Measurements from ENCODE around the gene CA12. TPM values are rescaled to one million over a fixed set of nuclear protein-coding genes. Genes with fewer than 3 reads are reported as not detected.
"Not testable (repeated sequence)": the region's sequence is repeated elsewhere in the genome, so short reads cannot be mapped to it uniquely, and the experiment has no call there.

CA12 gene
- polyA plus RNA-seq (2012; ENCODE audit: insufficient read depth, insufficient read length) = 0.38 TPM

DNA sequence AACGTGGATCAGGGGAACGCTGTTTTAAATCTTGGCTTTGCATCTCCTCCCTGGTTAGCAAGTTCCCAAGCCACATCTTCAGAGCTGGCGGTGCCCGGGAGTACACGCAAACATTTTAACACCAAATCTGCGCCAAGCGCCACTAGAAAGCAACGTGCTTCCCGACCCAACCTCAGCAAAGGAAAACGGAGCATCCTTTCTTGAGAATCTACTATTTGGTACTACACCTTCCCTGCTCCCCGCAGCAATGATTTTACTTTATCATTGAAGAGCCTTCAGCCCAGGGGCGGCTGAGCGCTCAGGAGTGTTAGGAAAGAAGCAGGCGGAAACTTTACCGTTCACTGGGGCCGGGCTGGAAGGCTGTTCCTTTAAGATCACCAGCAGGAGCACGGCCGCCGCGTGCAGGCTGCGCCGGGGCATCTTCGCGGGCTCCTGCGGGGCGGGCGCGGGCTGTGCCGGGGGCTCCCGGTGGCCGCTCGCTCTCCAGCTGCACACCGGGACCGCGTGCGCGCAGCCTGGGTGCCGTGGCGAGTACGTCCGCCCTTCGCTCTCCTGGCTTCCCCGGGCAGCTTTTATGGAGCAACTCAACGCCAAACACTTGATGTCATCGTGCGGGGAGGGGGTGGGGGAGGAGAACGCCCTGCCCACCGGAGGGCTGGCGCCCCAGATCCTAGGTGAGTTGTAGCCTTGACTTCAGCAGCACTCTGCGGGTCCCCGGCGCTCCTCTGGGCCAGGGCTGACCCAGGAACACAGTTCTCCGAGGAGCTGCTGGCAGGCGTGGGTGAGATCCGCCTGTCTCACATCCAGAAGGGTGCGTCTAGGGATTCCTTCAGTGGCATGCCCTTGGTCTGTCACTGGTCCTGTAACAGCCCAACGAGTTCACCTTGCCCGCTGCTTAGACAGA is at the start of gene CA12:
Gene CA12 (minus strand): TSS at position 546 of the 904 bp plus-strand sequence. CDS start 126 bp downstream, at position 420.
- DNase-seq (ENCODE audit: low read depth, low spot score) = no peak
- no peak within 1 kb of the TSS for H3K4me3 ChIP-seq (ENCODE audit: low read length)

DNA sequence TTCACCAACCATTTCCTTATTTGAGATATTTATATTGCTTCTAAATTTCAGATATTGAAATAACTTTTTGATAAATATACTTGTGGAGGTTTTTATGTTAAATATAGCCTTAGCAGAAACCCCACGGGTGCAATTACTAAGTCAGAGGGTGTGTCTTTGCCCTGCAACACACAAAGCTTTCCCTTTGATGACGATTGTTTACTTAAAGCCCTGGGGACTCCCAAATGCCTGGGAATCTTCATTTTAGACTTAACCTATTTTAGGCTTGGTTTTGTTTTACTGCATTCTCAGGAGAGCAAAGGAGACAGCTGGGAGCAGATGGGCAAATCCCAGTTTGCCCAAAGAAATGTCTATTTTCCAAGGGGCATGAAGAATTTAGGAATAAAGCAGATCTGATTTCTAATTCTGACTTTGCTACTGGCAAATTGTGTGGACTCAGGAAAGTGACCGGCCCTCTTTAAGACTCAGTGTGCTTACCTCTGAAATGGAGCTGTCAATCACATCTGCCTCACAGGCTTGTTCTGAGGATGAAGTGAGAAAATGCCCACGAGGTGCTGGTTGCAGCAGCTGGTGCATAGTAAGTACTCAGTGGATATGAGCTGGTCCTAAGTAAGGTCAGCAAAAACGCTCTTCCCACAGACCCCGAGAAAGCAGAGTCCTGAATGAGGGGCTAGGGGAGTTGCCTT is 49.3 kb upstream of the CA12 start:
- DNase-seq (ENCODE audit: low read depth, low spot score) = no peak
- no peak overlapping the region for H3K4me3 ChIP-seq (ENCODE audit: low read length)

DNA sequence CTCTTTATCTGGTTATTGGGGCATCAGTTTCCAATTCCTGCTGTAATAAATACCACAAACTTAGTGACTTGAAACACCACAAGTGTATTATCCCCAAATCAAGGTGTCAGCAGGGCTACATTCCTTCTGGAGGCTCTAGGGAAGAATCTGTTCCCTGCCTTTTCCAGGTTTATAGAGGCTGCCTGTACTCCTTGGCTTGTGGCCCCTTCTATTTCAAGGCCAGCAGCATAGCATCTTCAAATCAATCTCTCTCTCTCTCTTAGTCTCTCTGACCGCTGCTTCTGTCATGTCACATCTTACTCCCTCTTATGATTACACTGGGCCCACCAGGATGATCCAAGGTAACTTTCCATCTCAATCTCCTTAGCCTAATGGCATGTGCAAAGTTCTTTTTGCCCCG is 44.9 kb upstream of the CA12 start:
- no peak overlapping the region for H3K4me3 ChIP-seq (ENCODE audit: low read length)
- no peak for DNase-seq (ENCODE audit: low read depth, low spot score)

DNA sequence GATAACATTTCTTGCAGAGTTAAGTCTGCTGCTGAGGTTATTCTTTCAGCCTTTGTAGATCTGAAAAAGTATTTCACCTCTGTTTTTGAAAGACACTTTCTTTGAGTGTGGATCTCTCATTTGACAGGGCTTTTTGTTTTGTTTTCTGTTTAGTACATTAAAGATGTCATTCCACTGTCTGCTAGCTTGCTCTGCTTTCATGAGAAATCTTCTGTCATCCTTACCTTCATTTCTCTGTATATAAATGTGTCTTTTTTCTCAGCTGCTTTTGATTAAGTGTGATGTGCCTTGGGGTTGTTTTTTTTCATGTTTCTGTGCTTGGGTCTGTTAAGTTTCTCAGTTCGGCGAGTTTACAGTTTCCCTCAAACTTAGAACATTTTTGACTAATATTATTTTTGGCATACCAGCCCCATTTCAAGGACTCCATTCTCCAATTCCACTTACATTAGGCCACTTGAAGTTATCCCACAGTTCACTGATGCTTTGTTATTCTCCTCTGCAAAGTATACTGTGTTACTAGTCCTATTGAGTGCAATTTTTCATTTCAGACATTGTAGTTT is 43.9 kb upstream of the CA12 start:
- no peak overlapping the region for H3K4me3 ChIP-seq (ENCODE audit: low read length)
- DNase-seq (ENCODE audit: low read depth, low spot score) = no peak

DNA sequence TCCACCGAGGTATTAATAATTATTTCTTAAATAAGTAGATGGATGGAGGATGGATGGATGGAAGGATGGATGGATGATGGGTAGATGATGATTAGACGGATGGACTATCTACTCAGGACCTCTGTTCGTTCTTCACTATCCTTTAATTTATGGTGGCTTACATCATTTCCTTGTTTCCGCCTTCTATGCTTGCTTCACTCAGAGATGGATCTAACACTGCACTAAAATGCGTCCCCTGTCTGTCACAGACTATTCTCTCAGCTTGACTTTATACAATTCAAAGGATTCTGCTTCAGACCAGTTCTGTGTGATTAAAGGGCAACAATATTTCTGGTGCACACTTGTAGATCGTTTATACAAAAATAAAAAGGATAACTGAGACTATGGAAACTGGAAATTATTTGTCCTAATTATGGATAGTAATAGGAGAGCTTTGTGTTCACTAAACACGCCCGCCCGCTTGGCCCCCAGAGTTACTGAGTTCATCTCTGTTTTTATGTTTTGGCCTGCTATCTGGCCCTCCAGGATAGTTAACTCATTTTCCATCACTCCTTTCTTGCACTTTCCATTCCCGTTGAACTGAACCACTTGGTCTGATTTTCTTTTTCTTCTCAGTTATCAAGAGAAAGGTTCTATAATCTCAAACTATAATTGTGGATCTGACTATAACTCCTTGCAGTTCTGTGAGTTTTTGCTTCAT is 41.4 kb upstream of the CA12 start:
- DNase-seq (ENCODE audit: low read depth, low spot score) = no peak
- H3K4me3 ChIP-seq (ENCODE audit: low read length) = no peak overlapping the region

DNA sequence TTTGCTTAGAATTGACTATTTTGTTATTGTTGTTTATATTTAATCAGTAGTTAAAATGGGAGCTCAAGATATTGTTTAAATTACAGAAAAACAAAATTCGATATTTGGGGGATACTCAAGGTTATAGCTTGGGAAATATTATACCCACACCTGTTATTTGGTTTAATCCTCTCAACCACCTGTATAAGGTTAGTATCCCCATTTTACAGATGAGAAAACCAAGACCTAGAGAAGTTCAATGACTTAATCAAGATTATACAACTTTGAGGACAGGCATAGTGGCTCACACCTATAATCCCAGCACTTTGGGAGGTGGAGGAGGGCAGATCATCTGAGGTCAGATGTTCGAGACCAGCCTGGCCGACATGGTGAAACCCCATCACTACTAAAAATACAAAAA is 39.8 kb upstream of the CA12 start:
- no peak for DNase-seq (ENCODE audit: low read depth, low spot score)
- H3K4me3 ChIP-seq (ENCODE audit: low read length) = no peak overlapping the region

DNA sequence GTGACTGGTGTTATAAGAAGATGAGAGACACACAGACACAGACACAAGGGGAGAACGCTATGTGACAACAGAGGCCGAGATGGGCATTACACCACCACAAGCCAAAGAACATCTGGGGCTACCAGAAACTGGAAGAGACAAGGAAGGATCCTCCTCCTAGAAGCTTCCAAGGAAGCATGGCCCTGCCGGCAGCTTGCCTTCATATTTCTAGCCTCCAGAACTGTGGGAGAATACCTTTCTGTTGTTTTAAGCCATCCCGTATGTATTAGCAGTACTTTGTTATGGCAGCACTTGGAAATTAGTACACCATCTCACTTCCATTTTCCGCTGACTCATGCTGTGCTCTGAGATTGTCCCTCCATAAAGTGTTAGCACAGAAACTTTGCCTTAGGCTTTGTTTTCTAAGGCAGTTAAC is 38.7 kb upstream of the CA12 start:
- no peak for DNase-seq (ENCODE audit: low read depth, low spot score)

DNA sequence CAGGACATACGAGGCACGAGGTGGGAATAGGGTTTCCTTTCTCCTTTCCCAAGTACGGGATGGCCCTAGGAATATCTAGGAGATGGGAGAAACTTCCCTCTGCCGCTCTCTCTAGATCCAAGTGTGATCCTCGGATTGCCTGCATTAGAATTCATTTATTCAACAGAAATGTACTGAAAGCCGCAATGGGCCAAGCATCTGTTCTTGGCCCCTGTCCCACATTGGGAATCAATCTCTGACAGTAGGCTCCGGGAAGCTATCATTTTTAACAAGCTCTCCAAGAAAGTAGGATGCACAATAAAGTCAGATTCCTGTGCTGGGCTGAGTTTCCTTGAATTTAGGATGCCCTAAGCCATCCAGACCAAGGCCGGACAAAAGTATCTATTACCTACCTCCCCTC is 37.2 kb upstream of the CA12 start:
- no peak overlapping the region for H3K4me3 ChIP-seq (ENCODE audit: low read length)
- DNase-seq (ENCODE audit: low read depth, low spot score) = no peak

More for the DNA sequence above, 38.7 kb upstream of the CA12 start:
- no peak overlapping the region for H3K4me3 ChIP-seq (ENCODE audit: low read length)

DNA sequence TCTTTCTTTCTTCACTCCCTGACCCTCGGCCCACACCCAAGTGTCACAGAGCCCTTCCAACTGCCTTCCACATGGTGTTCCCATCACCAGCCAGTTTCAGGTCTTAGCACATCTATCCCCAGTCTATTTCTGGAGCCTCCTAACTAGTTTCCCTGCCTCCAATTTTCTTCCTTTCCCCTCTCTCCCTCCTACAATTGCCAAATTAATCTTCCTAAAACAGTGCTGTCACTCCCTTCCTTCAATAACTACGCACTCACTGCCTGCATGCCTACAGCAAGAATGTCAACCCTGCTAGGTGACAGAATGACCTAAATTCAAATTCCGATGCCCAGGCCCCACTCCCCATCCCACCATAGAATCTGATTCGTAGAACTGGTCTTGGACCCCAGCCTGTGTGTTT is 36.1 kb upstream of the CA12 start:
- no peak for DNase-seq (ENCODE audit: low read depth, low spot score)

DNA sequence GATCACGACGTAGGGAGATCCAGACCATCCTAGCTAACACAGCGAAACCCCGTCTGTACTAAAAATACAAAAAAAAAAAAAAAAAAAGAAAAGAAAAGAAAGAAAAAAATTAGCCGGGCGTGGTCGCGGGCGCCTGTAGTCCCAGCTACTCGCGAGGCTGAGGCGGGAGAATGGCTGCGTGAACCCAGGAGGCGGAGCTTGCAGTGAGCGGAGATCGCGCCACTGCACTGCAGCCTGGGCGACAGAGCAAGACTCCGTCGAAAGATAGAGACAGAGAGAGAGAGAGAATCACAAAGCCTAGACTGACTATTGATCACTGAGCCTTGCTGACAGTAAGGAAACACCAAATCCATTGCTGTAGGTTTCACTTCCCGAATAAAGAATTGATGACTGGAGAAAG is 35.6 kb upstream of the CA12 start:
- DNase-seq (ENCODE audit: low read depth, low spot score); H3K4me3 ChIP-seq (ENCODE audit: low read length): not testable (repeated sequence)

More for the DNA sequence above, 36.1 kb upstream of the CA12 start:
- no peak overlapping the region for H3K4me3 ChIP-seq (ENCODE audit: low read length)

DNA sequence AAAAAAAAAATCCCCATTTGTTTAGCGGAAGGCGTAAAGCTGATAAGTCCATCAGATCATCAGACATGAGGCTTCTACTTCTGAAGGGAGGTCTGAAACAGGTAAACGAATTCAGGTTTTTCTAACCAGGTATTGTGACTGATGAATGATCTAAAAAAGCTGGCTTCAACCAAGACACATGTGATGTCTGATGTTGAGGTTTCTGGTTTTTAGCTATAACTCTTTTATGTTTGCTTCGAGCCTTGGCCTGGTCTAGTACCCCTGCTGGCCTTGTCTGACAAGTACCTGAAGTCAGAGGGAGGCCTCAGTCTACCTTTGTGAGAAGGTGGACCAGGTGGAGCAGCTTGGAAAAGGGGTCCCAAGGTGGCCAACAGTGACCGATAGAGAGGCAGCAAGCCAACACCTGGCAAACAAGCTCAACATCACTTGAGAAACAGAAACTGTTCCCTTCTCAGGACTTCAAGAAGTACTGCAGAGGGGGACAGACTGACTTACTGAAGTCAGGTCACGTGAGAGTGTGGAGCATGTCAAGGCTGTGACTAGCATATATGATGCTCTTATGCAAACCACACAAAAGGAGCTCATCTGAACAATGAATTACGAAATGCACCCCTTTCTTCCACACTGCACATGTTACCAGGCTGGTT is 33.0 kb upstream of the CA12 start:
- H3K4me3 ChIP-seq (ENCODE audit: low read length) = no peak overlapping the region
- no peak for DNase-seq (ENCODE audit: low read depth, low spot score)

DNA sequence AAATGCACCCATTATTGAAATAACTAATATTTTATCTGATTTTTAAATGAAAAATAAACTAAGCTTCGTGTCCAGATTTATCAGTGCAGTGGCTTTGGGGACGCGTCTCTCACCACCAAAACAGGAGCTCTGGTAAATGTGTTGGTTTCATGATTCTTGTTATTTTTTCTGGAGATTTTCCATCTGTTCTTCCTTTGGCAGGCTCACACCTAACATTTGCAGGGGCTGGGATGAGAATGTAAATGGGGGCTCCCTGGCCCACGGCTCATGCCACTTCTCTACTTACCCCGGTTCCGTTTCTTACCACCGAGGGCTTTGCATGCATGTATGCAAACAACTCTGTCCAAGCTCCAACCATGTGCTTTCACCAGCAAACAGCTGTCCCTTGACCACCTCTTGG is 30.9 kb upstream of the CA12 start:
- no peak overlapping the region for H3K4me3 ChIP-seq (ENCODE audit: low read length)
- no peak for DNase-seq (ENCODE audit: low read depth, low spot score)

DNA sequence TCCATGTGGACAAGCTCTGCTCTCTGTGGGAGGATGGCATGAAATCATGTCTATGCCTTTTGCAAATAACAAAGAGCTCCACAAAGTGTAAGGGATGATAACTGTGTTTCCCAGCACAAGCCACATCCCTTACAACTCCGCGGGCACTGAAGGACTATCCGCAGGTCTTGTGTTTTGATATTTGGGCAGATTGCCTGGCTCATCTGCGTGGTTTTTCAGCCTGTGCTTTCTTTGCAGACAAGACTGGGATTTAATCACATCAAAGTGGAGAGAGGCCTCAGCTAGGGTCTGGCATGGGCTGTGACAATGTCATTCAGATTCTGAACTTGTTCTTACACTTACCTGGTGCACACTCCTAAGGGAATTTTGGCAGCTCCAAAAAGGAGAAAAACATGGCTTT is 30.2 kb upstream of the CA12 start:
- no peak overlapping the region for H3K4me3 ChIP-seq (ENCODE audit: low read length)
- no peak for DNase-seq (ENCODE audit: low read depth, low spot score)

DNA sequence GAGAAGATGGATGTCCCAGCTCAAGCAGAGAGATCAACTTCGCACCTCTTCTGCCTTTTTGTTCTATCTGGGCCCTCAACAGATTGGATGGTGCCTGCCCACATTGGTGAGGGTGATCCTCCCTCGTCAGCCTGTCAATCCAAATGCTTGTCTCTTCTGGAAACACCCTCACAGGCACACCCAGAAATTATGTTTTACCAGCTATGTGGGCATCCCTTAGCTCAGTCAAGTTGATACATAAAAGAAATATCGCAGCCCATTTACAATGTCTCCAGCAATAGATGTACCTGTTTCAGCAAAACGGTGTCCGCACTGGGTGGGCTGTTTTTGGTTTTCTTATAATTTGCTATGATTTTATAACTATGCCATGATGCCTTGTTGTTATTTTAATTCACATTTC is 27.5 kb upstream of the CA12 start:
- DNase-seq (ENCODE audit: low read depth, low spot score) = no peak
- H3K4me3 ChIP-seq (ENCODE audit: low read length) = no peak overlapping the region

DNA sequence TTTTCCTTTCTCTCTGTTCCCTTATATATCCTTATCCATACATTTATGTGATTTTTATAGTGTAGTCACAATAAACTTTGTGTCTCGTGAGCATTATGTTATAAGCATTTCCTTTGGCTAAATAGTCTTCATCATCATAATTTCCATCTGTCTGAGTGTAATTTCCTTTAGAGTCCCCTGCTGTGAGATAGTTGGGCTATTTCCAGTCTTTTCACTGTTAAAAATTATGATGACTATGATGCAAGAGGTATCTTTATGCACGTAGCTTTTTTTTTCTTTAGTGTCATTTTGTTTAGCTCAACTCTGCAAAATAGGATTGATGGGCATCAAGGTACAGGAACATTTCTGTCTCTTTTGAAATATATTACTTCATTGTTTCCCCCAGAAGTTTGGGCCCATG is 26.9 kb upstream of the CA12 start:
- DNase-seq (ENCODE audit: low read depth, low spot score) = no peak
- H3K4me3 ChIP-seq (ENCODE audit: low read length) = no peak overlapping the region

DNA sequence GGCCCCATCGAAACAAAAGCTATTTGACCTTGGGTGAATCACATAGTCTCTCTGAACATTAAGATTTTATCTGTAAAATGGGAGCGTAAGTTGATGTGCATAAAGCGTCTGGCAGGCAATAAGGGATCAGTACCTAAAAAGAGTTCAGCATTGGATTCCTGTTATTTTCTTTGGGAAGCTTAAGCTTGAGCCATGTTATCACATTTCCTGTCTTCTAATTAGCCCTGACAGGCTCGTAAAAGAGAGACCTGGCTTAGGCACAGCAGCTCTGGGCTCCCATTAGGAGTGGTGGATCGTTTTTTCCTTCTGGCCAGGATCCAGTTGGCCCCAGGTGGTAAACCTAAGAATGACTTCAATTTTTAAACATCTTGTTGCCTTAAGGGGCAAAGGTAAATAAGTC is 26.0 kb upstream of the CA12 start:
- no peak overlapping the region for H3K4me3 ChIP-seq (ENCODE audit: low read length)
- no peak for DNase-seq (ENCODE audit: low read depth, low spot score)

DNA sequence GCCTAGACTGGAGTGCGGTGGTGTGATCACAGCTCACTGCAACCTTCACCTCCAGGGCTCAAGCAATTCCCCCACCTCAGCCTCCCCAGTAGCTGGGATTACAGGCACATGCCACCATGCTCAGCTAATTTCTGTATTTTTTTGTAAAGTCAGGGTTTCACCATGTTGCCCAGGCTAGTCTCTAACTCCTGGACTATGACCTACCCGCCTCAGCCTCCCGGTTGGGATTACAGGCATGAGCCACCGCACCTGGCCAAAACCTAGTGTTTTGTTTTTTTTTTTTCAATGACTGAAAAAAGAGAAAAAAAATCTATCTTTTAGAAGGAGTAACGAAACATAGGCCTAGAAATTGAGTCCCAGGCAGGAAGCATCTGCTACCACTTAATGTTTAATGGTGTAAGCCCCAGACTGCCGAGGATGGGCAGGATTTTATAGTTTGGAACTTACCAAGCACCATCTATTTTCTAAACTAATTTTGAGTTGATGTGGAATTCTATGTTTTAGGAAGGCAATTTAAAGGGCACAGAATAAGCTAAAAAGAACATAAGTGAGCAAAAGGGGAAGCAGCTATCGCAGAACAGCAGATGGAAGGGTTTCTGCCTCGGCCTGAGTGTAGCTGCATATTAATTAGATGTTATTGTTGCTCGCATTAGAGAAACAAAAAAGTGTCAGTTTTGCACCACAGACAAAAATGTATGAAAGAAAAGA is 24.2 kb upstream of the CA12 start:
- H3K4me3 ChIP-seq (ENCODE audit: low read length) = no peak overlapping the region
- DNase-seq (ENCODE audit: low read depth, low spot score) = no peak

DNA sequence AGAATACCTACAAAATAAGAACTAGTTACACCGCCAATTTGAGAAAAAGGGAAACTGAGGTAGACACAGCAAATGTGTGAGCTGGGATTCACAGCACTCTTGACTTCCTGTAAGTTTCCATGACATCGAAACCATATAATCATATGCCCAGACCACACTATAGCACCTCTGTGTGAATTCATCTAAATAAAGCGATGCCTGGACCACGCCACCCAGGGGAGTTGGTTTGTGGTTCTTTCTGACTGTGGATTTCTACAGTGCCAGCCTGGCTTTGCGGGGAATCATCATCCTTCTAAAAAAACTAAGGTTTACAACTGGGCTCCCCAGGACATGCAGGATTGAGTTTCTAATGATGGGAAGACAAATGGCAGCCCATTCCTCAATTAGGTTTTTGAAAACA is 23.5 kb upstream of the CA12 start:
- DNase-seq (ENCODE audit: low read depth, low spot score) = peak; percentile 32
- H3K4me3 ChIP-seq (ENCODE audit: low read length) = no peak overlapping the region
